Natural killer cell (primary cell): Measurements from ENCODE around the gene PC. TPM values are rescaled to one million over a fixed set of nuclear protein-coding genes. Genes with fewer than 3 reads are reported as not detected.

ENCODE experiments used
- ATAC-seq, 3 donors: fragments of 150-1000 bp in 2 of 3; fragments of 200-7000 bp in 1 of 3; cut with Tn5 transposase; 1 replicate in 1 of 3; 2 replicates in 2 of 3; pipeline ENCODE4 v1.10.0; 2021; ENCODE audit warnings: mild to moderate bottlenecking in 2 of 3, moderate library complexity in 2 of 3
- DNase-seq, 2 donors: peaks; one replicate each; pipeline versions ENCODE4 v3.0.0 to v3.0.0-alpha.2; 2013 to 2021; ENCODE audit warnings: mixed read lengths in 1 of 2
- H3K27ac ChIP-seq: one replicate; pipeline ENCODE4 v1.5.1; 2013; ENCODE audit warnings: mild to moderate bottlenecking, low read length
- H3K27me3 ChIP-seq: one replicate; pipeline ENCODE4 v1.6.1; 2013; ENCODE audit warnings: low read length; ENCODE audit not compliant: control insufficient read depth, insufficient read depth
- H3K36me3 ChIP-seq: one replicate; pipeline ENCODE4 v1.6.1; 2013; ENCODE audit warnings: low read length; ENCODE audit not compliant: control insufficient read depth, insufficient read depth
- H3K4me1 ChIP-seq: one replicate; pipeline ENCODE4 v1.6.1; 2013; ENCODE audit warnings: low read length; ENCODE audit not compliant: control insufficient read depth, insufficient read depth
- H3K4me3 ChIP-seq: one replicate; pipeline ENCODE4 v1.5.1; 2013; ENCODE audit warnings: low read length
- H3K9me3 ChIP-seq: one replicate; pipeline ENCODE4 v1.6.1; 2013; ENCODE audit warnings: low read length; ENCODE audit not compliant: control insufficient read depth, insufficient read depth
- H3K27ac Mint-ChIP-seq, 2 donors: one replicate each; pipeline ENCODE4 v1.8.0; 2022; ENCODE audit warnings: mild to moderate bottlenecking in 2 of 2, mixed read lengths in 2 of 2, moderate library complexity in 1 of 2
- H3K27me3 Mint-ChIP-seq, 2 donors: one replicate each; pipeline ENCODE4 v1.8.0; 2022; ENCODE audit warnings: low read depth in 2 of 2, mixed read lengths in 2 of 2
- H3K36me3 Mint-ChIP-seq: one replicate; pipeline ENCODE4 v1.8.0; 2022; ENCODE audit warnings: mixed read lengths
- H3K4me1 Mint-ChIP-seq, 2 donors: one replicate each; pipeline ENCODE4 v1.8.0; 2022; ENCODE audit warnings: mixed read lengths in 2 of 2
- H3K4me3 Mint-ChIP-seq: one replicate; pipeline ENCODE4 v1.8.0; 2022; ENCODE audit warnings: mild to moderate bottlenecking, moderate library complexity, mixed read lengths
- H3K9me3 Mint-ChIP-seq, 2 donors: one replicate each; pipeline ENCODE4 v1.8.0; 2022; ENCODE audit warnings: mixed read lengths in 2 of 2
- WGBS: methylation state at CpG from one replicate; pipeline ENCODE4 v1.1.7; 2013; ENCODE audit warnings: missing lambda C conversion rate; ENCODE audit not compliant: insufficient coverage; 5-methylcytosine and 5-hydroxymethylcytosine counted together
- intact Hi-C: fragments of 100-400 bp; cut with micrococcal nuclease; formaldehyde crosslinking; loops from one replicate; pipeline ENCODE4 v1.14.2; 2022
- total RNA-seq, 4 donors: library from RNA; stranded (reverse); fragments of 120-200 nt in 1 of 4; gene quantifications; one replicate each; pipeline versions ENCODE4 v1.2.3 to v1.2.4, GENCODE V29; 2013 to 2022
- TF ChIP-seq, protein P1 (sequence below): fragments of 200-600 bp; IDR thresholded peaks from one replicate; pipeline ENCODE4 v1.8.0; 2022; ENCODE audit warnings: antibody characterized with exemption

Gene PC
- total RNA-seq, 3 donors from 2014 or later (not counting 1 experiment from before 2014, with no cell fraction given): 4.1 to 5.9 (median 4.6) TPM

DNA sequence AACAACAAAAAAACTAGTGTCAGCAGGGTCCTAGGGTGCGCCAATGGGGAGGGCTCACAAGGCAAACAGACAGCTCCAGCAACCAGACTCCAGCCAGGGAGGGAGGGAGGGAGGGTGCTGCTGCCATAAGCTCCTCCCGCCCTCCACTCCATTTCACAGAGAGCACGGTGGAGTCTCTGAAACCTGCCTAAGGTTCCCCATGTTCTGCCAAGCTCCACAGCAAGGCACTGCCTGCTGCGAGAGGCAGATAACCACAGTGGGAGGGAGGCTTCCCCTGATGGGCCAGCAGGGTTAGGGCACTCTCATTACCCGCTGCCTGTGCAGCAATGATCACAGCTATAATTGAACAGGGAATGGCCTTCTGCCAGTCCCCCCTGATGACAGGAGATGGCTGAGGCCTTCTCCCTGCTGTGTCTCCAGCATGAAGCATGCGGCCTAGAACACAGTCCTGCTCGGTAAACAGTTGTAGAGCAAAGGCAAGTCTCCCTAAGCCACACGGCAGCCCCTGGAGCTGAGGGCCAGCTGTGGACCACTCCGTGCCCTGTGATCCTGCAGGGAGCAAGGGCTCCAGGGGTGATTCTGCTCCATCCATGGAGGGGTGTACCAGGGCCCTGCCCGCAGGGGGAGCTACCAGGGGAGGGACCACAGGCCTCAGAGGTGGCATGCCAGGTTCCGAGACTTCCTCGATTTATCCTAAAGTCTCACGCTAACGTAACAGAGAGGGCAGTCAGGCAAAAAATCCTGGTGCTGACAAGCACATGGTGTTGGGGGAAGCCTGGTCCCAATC, 42.9 kb downstream of the PC start:
- no peaks in the 10 kb centered on the region for H3K9me3 ChIP-seq
- H3K36me3 ChIP-seq: no peaks in the 10 kb centered on the region
- Mint-ChIP-seq H3K27ac (no peak overlapping the region), H3K4me1 (no peaks in the 10 kb centered on the region), H3K36me3 (no peaks in the 10 kb centered on the region), H3K27me3 (peaks cover 0 to 6% of the 10 kb centered on the region in 2 donors), H3K4me3 (no peak overlapping the region), H3K9me3 (no peaks in the 10 kb centered on the region)
- H3K4me3 ChIP-seq: no peak overlapping the region
- H3K27ac ChIP-seq: no peak overlapping the region
- TF ChIP-seq, protein P1, sequence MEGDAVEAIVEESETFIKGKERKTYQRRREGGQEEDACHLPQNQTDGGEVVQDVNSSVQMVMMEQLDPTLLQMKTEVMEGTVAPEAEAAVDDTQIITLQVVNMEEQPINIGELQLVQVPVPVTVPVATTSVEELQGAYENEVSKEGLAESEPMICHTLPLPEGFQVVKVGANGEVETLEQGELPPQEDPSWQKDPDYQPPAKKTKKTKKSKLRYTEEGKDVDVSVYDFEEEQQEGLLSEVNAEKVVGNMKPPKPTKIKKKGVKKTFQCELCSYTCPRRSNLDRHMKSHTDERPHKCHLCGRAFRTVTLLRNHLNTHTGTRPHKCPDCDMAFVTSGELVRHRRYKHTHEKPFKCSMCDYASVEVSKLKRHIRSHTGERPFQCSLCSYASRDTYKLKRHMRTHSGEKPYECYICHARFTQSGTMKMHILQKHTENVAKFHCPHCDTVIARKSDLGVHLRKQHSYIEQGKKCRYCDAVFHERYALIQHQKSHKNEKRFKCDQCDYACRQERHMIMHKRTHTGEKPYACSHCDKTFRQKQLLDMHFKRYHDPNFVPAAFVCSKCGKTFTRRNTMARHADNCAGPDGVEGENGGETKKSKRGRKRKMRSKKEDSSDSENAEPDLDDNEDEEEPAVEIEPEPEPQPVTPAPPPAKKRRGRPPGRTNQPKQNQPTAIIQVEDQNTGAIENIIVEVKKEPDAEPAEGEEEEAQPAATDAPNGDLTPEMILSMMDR: no peak
- no peaks in the 10 kb centered on the region for H3K27me3 ChIP-seq
- intact Hi-C loops: no loop called here
- 91% methylated on average over 14 of the region's 14 CpGs for WGBS
- no peak for DNase-seq
- no peaks in the 10 kb centered on the region for H3K4me1 ChIP-seq
- ATAC-seq: peak in 1 of 3 donors; percentile 5

DNA sequence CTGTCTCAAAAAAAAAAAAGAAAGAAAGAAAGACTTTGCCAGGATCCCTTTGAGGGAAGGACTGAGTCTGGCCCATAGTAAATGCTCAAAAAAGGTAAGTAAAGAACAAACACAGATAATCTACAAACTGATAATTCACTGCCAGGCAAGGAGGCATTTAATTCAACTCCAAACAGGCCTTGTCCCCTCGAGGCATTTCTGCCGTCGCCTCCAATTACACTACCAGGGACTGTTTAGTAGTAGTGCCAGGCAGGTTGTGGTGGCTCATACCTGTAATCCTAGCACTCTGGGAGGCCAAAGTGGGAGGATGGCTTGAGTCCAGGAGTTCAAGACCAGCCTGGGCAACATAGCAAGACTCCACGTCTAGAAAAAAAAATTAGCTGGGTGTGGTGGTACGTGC, 43.7 kb downstream of the PC start:
- Histone ChIP-seq H3K4me1 (no peaks in the 10 kb centered on the region), H3K4me3 (no peak overlapping the region), H3K27me3 (no peaks in the 10 kb centered on the region), H3K36me3 (no peaks in the 10 kb centered on the region), H3K27ac (no peak overlapping the region), H3K9me3 (no peaks in the 10 kb centered on the region)
- Mint-ChIP-seq H3K9me3 (no peaks in the 10 kb centered on the region), H3K27me3 (peaks cover 0 to 3% of the 10 kb centered on the region in 2 donors), H3K4me1 (no peaks in the 10 kb centered on the region), H3K27ac (no peak overlapping the region), H3K36me3 (no peaks in the 10 kb centered on the region), H3K4me3 (no peak overlapping the region)
- TF ChIP-seq, protein P1: no peak
- intact Hi-C loops: no loop called here
- 97% methylated on average over 5 of the region's 5 CpGs for WGBS
- no peak for DNase-seq
- no peak for ATAC-seq

DNA sequence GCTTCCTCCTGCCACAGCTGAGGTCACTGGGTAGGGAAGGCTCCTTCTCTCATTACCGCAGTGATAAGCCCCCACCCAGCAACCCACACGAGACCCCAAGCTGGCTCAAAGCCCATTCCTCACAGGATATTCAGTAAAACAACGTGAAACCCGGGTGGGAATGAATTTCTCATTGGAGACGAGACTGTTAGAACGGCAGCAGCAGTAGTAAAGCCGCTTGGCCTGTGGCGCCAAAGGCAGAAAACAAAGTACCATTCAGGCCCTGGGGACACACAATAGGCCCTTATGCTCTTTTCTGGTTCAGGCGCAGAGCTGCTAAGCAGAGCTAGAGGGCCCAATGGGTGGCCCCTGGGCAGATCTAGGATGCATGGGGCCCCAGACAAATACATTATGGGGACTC, 45.3 kb downstream of the PC start:
- Histone ChIP-seq H3K27me3 (no peaks in the 10 kb centered on the region), H3K27ac (no peak overlapping the region), H3K36me3 (no peaks in the 10 kb centered on the region), H3K4me3 (no peak overlapping the region), H3K4me1 (no peaks in the 10 kb centered on the region), H3K9me3 (no peaks in the 10 kb centered on the region)
- intact Hi-C loops: no loop called here
- Mint-ChIP-seq H3K36me3 (no peaks in the 10 kb centered on the region), H3K9me3 (no peaks in the 10 kb centered on the region), H3K4me3 (no peak overlapping the region), H3K27me3 (peaks cover 0 to 3% of the 10 kb centered on the region in 2 donors), H3K4me1 (no peaks in the 10 kb centered on the region), H3K27ac (no peak overlapping the region)
- WGBS: 87% methylated on average over 9 of the region's 9 CpGs
- TF ChIP-seq, protein P1: no peak
- no peak for ATAC-seq
- no peak for DNase-seq

DNA sequence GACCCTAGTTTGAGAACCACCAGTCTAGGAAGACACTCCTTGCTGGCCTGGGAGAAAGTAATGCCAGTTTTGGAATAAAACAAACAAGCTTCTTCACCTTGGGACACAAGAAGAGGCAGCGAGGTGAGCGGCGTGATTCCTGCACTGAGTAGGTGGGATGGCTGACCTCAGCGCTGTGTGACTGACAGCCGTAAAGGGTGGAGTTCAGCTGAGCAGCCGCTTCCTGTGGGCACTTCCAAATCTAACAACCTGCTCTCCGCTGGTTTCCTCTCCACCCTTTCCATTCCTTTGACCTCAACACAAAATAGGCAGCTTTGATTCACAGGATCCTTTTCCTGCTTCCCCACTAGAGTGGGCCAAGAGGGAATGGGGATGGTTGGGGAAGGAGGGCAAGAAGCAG, 45.8 kb downstream of the PC start:
- DNase-seq (no peak), ATAC-seq (no peak)
- Mint-ChIP-seq H3K9me3 (no peaks in the 10 kb centered on the region), H3K27me3 (peaks cover 0 to 3% of the 10 kb centered on the region in 2 donors), H3K36me3 (no peaks in the 10 kb centered on the region), H3K27ac (no peak overlapping the region), H3K4me1 (no peaks in the 10 kb centered on the region), H3K4me3 (no peak overlapping the region)
- no peak overlapping the region for H3K4me3 ChIP-seq
- H3K9me3 ChIP-seq: no peaks in the 10 kb centered on the region
- no peak overlapping the region for H3K27ac ChIP-seq
- H3K36me3 ChIP-seq: no peaks in the 10 kb centered on the region
- TF ChIP-seq, protein P1: no peak
- intact Hi-C loops: no loop called here
- 89% methylated on average over 7 of the region's 7 CpGs for WGBS
- no peaks in the 10 kb centered on the region for H3K27me3 ChIP-seq
- H3K4me1 ChIP-seq: no peaks in the 10 kb centered on the region
